Liver (tissue), 9 donors: ENCODE results near the gene TBK1. TPM values are rescaled to one million over a fixed set of nuclear protein-coding genes. Genes with fewer than 3 reads are reported as not detected.

Experiments used
- DNase-seq: peaks from one replicate; pipeline ENCODE4 v3.0.0-alpha.2; 2017; ENCODE audit warnings: low spot score
- H3K27ac ChIP-seq, 2 donors: one replicate each; pipeline ENCODE4 v1.7.0; 2013; ENCODE audit warnings: inconsistent platforms in 2 of 2, low read length in 2 of 2, control low read depth in 1 of 2, low read depth in 1 of 2, mild to moderate bottlenecking in 1 of 2
- H3K27me3 ChIP-seq, 4 donors: one replicate each; pipeline versions ENCODE4 v1.6.1 to v1.7.0; 2013; ENCODE audit warnings: low read length in 3 of 4, inconsistent platforms in 1 of 4, mild to moderate bottlenecking in 1 of 4, moderate library complexity in 1 of 4; ENCODE audit not compliant: control insufficient read depth in 4 of 4, insufficient read depth in 4 of 4
- H3K36me3 ChIP-seq, 4 donors: one replicate each; pipeline versions ENCODE4 v1.6.1 to v1.7.0; 2013; ENCODE audit warnings: low read length in 3 of 4, mild to moderate bottlenecking in 3 of 4, low read depth in 1 of 4, moderate library complexity in 1 of 4; ENCODE audit not compliant: control insufficient read depth in 4 of 4, insufficient read depth in 3 of 4
- H3K4me1 ChIP-seq, 4 donors: one replicate each; pipeline versions ENCODE4 v1.6.1 to v1.7.0; 2013; ENCODE audit warnings: low read length in 3 of 4, mild to moderate bottlenecking in 3 of 4, moderate library complexity in 1 of 4; ENCODE audit not compliant: control insufficient read depth in 4 of 4, insufficient read depth in 4 of 4
- H3K4me3 ChIP-seq, 3 donors: one replicate each; pipeline versions ENCODE4 v1.6.1 to v1.7.0; 2013; ENCODE audit warnings: low read length in 3 of 3, control low read depth in 1 of 3, low read depth in 1 of 3, mild to moderate bottlenecking in 1 of 3
- H3K9ac ChIP-seq, 2 donors: one replicate each; pipeline ENCODE4 v1.7.0; 2013; ENCODE audit warnings: low read length in 2 of 2, mild to moderate bottlenecking in 2 of 2, moderate library complexity in 2 of 2, control low read depth in 1 of 2, low read depth in 1 of 2
- H3K9me3 ChIP-seq, 4 donors: one replicate each; pipeline versions ENCODE4 v1.6.1 to v1.7.0; 2013; ENCODE audit warnings: low read length in 3 of 4; ENCODE audit not compliant: control insufficient read depth in 4 of 4
- EGR1 ChIP-seq, 2 donors: IDR thresholded peaks; 2 replicates each; pipeline ENCODE4 v1.6.1; 2016 to 2018; ENCODE audit warnings: antibody characterized with exemption in 2 of 2, low read depth in 2 of 2
- FOXA1 ChIP-seq: IDR thresholded peaks from 2 replicates; pipeline ENCODE4 v1.6.1; 2016; ENCODE audit warnings: antibody characterized with exemption
- GABPA ChIP-seq, 2 donors: IDR thresholded peaks in 1 of 2; conservative IDR thresholded peaks in 1 of 2; 2 replicates each; pipeline ENCODE4 v1.6.1; 2016; ENCODE audit warnings: antibody characterized with exemption in 2 of 2, mild to moderate bottlenecking in 1 of 2, moderate library complexity in 1 of 2
- HNF4A ChIP-seq, 2 donors: conservative IDR thresholded peaks; 2 replicates each; pipeline ENCODE4 v1.6.1; 2016; ENCODE audit warnings: antibody characterized with exemption in 2 of 2, mild to moderate bottlenecking in 2 of 2
- HNF4G ChIP-seq: IDR thresholded peaks from 2 replicates; pipeline ENCODE4 v1.6.1; 2016; ENCODE audit warnings: antibody characterized with exemption
- JUND ChIP-seq, 2 donors: IDR thresholded peaks; 2 replicates each; pipeline ENCODE4 v1.6.1; 2016; ENCODE audit warnings: antibody characterized with exemption in 2 of 2
- NR2F2 ChIP-seq: IDR thresholded peaks from 2 replicates; pipeline ENCODE4 v1.6.1; 2016; ENCODE audit warnings: antibody characterized with exemption
- RAD21 ChIP-seq, 2 donors: IDR thresholded peaks; 2 replicates each; pipeline ENCODE4 v1.6.1; 2016; ENCODE audit warnings: antibody characterized with exemption in 2 of 2, mild to moderate bottlenecking in 2 of 2
- RXRA ChIP-seq, 2 donors: IDR thresholded peaks; 2 replicates each; pipeline ENCODE4 v1.6.1; 2017 to 2018; ENCODE audit warnings: antibody characterized with exemption in 2 of 2, mild to moderate bottlenecking in 1 of 2
- SP1 ChIP-seq: IDR thresholded peaks from 2 replicates; pipeline ENCODE4 v1.6.1; 2018; ENCODE audit warnings: antibody characterized with exemption, mild to moderate bottlenecking
- WGBS: extraction: QIAGEN DNeasy Blood & Tissue Kit; methylation state at CpG from one replicate; pipeline ENCODE4 v1.1.7; 2013; 5-methylcytosine and 5-hydroxymethylcytosine counted together
- polyA plus RNA-seq, 2 donors: library from polyadenylated mRNA; stranded (reverse) in 1 of 2; unstranded in 1 of 2; fragments of 200-250 nt in 1 of 2; fragments of >200 nt in 1 of 2; fragmentation: Nextera tagmentation in 1 of 2; extraction: Ambion mirVana in 1 of 2; gene quantifications; one replicate each; pipeline versions ENCODE4 v1.2.1 to v1.2.3, GENCODE V29; 2013 to 2015
- total RNA-seq, 2 donors: library from RNA; depleted of rRNA; stranded (reverse); fragments of >200 nt; gene quantifications; one replicate each; pipeline ENCODE4 v1.2.3, GENCODE V29; 2014
- TF ChIP-seq, protein P1 (sequence below): fragments of 150-350 bp; IDR thresholded peaks from 2 replicates; pipeline ENCODE4 v1.5.1; 2017; ENCODE audit warnings: improper control_type of control experiment, low read depth, low read length; ENCODE audit not compliant: missing input control
- TF ChIP-seq, protein P2 (sequence below): IDR thresholded peaks from 2 replicates; pipeline ENCODE4 v1.6.1; 2016; ENCODE audit warnings: antibody characterized with exemption, mild to moderate bottlenecking
- donor health status: healthy.
- donor health status: healthy.
- donor health status: healthy.
- donor health status: healthy.
- donor health status: healthy.

The TBK1 gene
- total and polyA plus RNA-seq, 4 donors: 7.6 to 20.7 (median 13.9) TPM

DNA sequence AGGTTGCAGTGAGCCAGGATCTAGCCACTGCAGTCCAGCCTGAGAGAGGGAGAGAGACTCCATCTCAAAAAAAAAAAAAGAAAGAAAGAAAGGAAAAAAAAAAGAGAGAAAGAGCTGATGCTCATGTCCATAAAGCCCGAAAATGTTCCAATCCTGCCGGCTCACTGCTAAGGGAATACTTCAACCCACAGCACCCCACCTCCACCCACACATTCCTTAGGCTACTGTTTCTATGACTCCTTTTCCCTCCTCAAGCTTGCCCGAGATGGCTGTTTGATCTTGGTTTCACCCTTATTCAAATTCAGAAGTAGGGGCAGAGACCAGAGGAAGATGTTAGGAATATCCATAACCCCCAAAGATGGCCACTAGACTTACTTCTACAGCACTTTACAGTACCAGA is 98.8 kb downstream of the TBK1 start:
- no peaks in the 10 kb centered on the region for H3K27me3 ChIP-seq
- no peak overlapping the region for H3K9ac ChIP-seq
- WGBS: 92% methylated on average over 3 of the region's 3 CpGs
- H3K9me3 ChIP-seq: no peaks in the 10 kb centered on the region
- DNase-seq: no peak
- H3K4me1 ChIP-seq: no peaks in the 10 kb centered on the region
- TF ChIP-seq RAD21 (IDR thresholded peaks at IDR 0.05) (no peak), SP1 (no peak), NR2F2 (no peak), EGR1 (IDR thresholded peaks at IDR 0.05; ENCODE audit: low read depth in 2 of 2) (no peak), HNF4G (no peak), JUND (IDR thresholded peaks at IDR 0.05) (no peak), RXRA (IDR thresholded peaks at IDR 0.05) (no peak), FOXA1 (no peak), HNF4A (conservative IDR thresholded peaks at IDR 0.05) (no peak), GABPA (IDR thresholded peaks at IDR 0.05 in 1 of 2, conservative IDR thresholded peaks at IDR 0.05 in 1 of 2) (no peak)
- TF ChIP-seq, protein P1, sequence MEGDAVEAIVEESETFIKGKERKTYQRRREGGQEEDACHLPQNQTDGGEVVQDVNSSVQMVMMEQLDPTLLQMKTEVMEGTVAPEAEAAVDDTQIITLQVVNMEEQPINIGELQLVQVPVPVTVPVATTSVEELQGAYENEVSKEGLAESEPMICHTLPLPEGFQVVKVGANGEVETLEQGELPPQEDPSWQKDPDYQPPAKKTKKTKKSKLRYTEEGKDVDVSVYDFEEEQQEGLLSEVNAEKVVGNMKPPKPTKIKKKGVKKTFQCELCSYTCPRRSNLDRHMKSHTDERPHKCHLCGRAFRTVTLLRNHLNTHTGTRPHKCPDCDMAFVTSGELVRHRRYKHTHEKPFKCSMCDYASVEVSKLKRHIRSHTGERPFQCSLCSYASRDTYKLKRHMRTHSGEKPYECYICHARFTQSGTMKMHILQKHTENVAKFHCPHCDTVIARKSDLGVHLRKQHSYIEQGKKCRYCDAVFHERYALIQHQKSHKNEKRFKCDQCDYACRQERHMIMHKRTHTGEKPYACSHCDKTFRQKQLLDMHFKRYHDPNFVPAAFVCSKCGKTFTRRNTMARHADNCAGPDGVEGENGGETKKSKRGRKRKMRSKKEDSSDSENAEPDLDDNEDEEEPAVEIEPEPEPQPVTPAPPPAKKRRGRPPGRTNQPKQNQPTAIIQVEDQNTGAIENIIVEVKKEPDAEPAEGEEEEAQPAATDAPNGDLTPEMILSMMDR: no peak
- H3K27ac ChIP-seq: no peak overlapping the region
- H3K4me3 ChIP-seq: no peak overlapping the region
- H3K36me3 ChIP-seq: no peaks in the 10 kb centered on the region

DNA sequence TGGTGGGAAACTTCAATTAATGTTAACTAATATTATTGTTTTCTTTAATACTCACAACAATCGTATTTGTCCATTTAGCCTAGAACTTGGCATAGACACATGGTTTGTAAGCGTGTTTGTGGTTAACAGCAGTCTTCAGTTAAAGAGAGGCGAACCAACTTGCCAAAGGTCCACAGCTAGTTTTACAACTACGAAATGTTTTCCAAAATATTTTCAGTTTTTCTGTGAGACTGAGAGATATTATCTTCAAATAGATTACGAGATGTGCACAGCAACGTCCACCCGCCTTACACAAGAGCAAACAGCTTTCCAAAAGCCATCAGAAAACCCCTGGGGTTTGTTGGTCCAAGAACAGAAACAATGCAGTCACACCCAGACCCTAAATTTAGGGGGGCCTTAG is 99.8 kb downstream of the TBK1 start:
- no peak overlapping the region for H3K27ac ChIP-seq
- no peaks in the 10 kb centered on the region for H3K36me3 ChIP-seq
- 77% methylated on average over 7 of the region's 7 CpGs for WGBS
- H3K4me3 ChIP-seq: no peak overlapping the region
- no peaks in the 10 kb centered on the region for H3K9me3 ChIP-seq
- no peaks in the 10 kb centered on the region for H3K4me1 ChIP-seq
- no peak for DNase-seq
- no peaks in the 10 kb centered on the region for H3K27me3 ChIP-seq
- TF ChIP-seq, protein P2, sequence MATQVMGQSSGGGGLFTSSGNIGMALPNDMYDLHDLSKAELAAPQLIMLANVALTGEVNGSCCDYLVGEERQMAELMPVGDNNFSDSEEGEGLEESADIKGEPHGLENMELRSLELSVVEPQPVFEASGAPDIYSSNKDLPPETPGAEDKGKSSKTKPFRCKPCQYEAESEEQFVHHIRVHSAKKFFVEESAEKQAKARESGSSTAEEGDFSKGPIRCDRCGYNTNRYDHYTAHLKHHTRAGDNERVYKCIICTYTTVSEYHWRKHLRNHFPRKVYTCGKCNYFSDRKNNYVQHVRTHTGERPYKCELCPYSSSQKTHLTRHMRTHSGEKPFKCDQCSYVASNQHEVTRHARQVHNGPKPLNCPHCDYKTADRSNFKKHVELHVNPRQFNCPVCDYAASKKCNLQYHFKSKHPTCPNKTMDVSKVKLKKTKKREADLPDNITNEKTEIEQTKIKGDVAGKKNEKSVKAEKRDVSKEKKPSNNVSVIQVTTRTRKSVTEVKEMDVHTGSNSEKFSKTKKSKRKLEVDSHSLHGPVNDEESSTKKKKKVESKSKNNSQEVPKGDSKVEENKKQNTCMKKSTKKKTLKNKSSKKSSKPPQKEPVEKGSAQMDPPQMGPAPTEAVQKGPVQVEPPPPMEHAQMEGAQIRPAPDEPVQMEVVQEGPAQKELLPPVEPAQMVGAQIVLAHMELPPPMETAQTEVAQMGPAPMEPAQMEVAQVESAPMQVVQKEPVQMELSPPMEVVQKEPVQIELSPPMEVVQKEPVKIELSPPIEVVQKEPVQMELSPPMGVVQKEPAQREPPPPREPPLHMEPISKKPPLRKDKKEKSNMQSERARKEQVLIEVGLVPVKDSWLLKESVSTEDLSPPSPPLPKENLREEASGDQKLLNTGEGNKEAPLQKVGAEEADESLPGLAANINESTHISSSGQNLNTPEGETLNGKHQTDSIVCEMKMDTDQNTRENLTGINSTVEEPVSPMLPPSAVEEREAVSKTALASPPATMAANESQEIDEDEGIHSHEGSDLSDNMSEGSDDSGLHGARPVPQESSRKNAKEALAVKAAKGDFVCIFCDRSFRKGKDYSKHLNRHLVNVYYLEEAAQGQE: no peak
- TF ChIP-seq NR2F2: no peak
- H3K9ac ChIP-seq: no peak overlapping the region

Other genes starting within 250 kb of the TBK1 start
- 10 to 100 TPM in 1 of 2 donors, 1 to 10 TPM in 1; 4.1 to 10.7 TPM for gene KICS2, start 229.8 kb upstream of the TBK1 start, total RNA-seq
- gene KICS2, start 229.8 kb upstream of the TBK1 start, polyA plus RNA-seq: 1 to 10 TPM; 3.4 to 6.5 TPM
- under 1 TPM; 0.08 to 0.47 TPM for gene C12orf56, start 61.4 kb upstream of the TBK1 start, total RNA-seq
- under 1 TPM in 1 of 2 donors, not detected in 1; 0.24 TPM for gene C12orf56, start 61.4 kb upstream of the TBK1 start, polyA plus RNA-seq
- 10 to 100 TPM; 23.4 to 44.8 TPM for gene XPOT, start 47.7 kb upstream of the TBK1 start, total RNA-seq
- 10 to 100 TPM; 16.7 to 24.3 TPM for gene XPOT, start 47.7 kb upstream of the TBK1 start, polyA plus RNA-seq
- gene RASSF3, start 158.4 kb downstream of the TBK1 start, total RNA-seq: 1 to 10 TPM; 9.0 to 9.1 TPM
- gene RASSF3, start 158.4 kb downstream of the TBK1 start, polyA plus RNA-seq: 1 to 10 TPM; 2.2 TPM